ENCODE data around the gene C3orf62. TPM values are rescaled to one million over a fixed set of nuclear protein-coding genes. Genes with fewer than 3 reads are reported as not detected.

C3orf62 gene
- total RNA-seq, 1 donor from 2014 or later: 3.4 TPM

DNA sequence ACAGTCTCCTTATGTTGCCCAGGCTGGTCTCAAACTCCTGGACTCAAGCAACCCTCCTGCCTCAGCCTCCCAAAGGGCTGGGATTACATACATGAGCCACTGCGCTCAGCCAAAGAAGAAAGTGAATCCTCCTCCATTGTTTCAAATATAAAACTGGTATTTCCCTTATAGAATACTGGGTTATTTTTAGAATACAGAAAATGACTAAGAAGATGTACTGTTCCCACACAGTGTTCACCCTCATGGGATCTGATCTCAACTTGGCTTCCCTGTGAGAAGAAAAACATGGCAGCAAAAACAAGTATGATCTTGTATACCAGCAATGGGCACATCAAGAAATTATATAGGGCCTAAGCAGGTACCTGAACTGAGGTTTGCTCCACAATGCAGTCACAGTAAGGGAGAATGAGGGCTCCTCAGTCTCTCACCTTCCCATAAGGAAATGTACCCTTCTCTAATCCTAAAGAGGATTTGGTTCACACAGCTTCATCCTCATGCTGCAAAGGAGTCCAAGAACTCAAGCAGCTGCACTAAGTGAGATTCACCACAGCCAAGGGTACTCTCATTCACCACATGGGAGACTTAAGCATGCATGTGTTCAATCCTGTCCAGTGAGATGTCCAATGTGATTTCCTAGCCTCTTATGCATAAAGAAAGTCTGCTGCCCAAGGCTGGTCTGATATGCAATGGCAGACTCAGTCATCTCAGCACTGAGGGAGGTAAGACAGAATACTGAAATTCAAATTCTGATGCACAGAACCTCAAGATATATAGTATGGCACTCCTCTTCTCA, 37.1 kb upstream of the C3orf62 start:
- H3K9me3 ChIP-seq (ENCODE audit: low read depth): no peaks in the 10 kb centered on the region
- H3K36me3 ChIP-seq: no peaks in the 10 kb centered on the region
- TF ChIP-seq EZH2 (IDR thresholded peaks at IDR 0.05) (no peak), EZH2phosphoT487 (IDR thresholded peaks at IDR 0.05) (no peak)
- TF ChIP-seq, protein P1, sequence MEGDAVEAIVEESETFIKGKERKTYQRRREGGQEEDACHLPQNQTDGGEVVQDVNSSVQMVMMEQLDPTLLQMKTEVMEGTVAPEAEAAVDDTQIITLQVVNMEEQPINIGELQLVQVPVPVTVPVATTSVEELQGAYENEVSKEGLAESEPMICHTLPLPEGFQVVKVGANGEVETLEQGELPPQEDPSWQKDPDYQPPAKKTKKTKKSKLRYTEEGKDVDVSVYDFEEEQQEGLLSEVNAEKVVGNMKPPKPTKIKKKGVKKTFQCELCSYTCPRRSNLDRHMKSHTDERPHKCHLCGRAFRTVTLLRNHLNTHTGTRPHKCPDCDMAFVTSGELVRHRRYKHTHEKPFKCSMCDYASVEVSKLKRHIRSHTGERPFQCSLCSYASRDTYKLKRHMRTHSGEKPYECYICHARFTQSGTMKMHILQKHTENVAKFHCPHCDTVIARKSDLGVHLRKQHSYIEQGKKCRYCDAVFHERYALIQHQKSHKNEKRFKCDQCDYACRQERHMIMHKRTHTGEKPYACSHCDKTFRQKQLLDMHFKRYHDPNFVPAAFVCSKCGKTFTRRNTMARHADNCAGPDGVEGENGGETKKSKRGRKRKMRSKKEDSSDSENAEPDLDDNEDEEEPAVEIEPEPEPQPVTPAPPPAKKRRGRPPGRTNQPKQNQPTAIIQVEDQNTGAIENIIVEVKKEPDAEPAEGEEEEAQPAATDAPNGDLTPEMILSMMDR (IDR thresholded peaks at IDR 0.05): no peak
- Mint-ChIP-seq H3K4me1 (no peaks in the 10 kb centered on the region), H3K27me3 (ENCODE audit: insufficient read depth, low read depth) (no peaks in the 10 kb centered on the region), H3K9me3 (no peaks in the 10 kb centered on the region), H3K4me3 (no peak overlapping the region), H3K27ac (no peak overlapping the region), H3K36me3 (peaks cover 21% of the 10 kb centered on the region)
- H2AFZ ChIP-seq (replicated peaks): no peak overlapping the region
- no peak overlapping the region for H3K4me3 ChIP-seq
- H4K20me1 ChIP-seq (ENCODE audit: low read depth): no peaks in the 10 kb centered on the region
- H3K4me1 ChIP-seq: no peaks in the 10 kb centered on the region
- no peak overlapping the region for H3K27ac ChIP-seq
- H3K27me3 ChIP-seq: no peaks in the 10 kb centered on the region
- DNase-seq (ENCODE audit: low spot score): no peak
- no peak overlapping the region for H3K9ac ChIP-seq
- no peaks in the 10 kb centered on the region for H3F3A ChIP-seq (ENCODE audit: low read depth)
- H3K4me2 ChIP-seq: no peak overlapping the region
- H3K79me2 ChIP-seq (ENCODE audit: low read depth): no peaks in the 10 kb centered on the region

DNA sequence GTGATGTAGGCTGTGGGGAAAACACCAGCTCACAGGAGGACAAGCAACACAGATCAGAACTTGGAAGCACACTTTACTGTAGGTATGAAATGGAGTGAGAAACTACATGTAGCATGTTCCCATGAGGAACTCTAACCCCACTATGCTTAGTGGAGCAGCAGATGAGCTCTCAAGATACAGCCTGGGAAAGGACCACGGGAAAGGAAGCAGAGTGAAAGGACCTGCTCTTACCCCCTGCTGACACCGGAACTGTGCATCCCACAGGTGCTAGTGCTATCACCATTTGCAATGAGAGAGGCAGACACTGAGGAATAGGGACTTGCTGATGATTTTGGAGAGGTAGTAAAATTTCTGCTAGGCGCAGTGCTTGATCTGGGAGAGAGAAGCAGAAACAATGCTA, 34.3 kb upstream of the C3orf62 start:
- DNase-seq (ENCODE audit: low spot score): no peak
- Mint-ChIP-seq H3K27ac (no peak overlapping the region), H3K27me3 (ENCODE audit: insufficient read depth, low read depth) (no peaks in the 10 kb centered on the region), H3K36me3 (peaks cover 22% of the 10 kb centered on the region), H3K4me1 (no peaks in the 10 kb centered on the region), H3K9me3 (no peaks in the 10 kb centered on the region), H3K4me3 (no peak overlapping the region)
- H3K79me2 ChIP-seq (ENCODE audit: low read depth): no peaks in the 10 kb centered on the region
- no peaks in the 10 kb centered on the region for H4K20me1 ChIP-seq (ENCODE audit: low read depth)
- TF ChIP-seq, protein P1 (IDR thresholded peaks at IDR 0.05): no peak
- TF ChIP-seq EZH2phosphoT487 (IDR thresholded peaks at IDR 0.05) (no peak), EZH2 (IDR thresholded peaks at IDR 0.05) (no peak)
- no peak overlapping the region for H3K9ac ChIP-seq
- no peaks in the 10 kb centered on the region for H3K9me3 ChIP-seq (ENCODE audit: low read depth)
- no peaks in the 10 kb centered on the region for H3F3A ChIP-seq (ENCODE audit: low read depth)
- no peaks in the 10 kb centered on the region for H3K36me3 ChIP-seq
- H3K4me3 ChIP-seq: no peak overlapping the region
- H3K4me2 ChIP-seq: no peak overlapping the region
- no peaks in the 10 kb centered on the region for H3K27me3 ChIP-seq
- H3K4me1 ChIP-seq: no peaks in the 10 kb centered on the region
- H2AFZ ChIP-seq (replicated peaks): no peak overlapping the region
- no peak overlapping the region for H3K27ac ChIP-seq

DNA sequence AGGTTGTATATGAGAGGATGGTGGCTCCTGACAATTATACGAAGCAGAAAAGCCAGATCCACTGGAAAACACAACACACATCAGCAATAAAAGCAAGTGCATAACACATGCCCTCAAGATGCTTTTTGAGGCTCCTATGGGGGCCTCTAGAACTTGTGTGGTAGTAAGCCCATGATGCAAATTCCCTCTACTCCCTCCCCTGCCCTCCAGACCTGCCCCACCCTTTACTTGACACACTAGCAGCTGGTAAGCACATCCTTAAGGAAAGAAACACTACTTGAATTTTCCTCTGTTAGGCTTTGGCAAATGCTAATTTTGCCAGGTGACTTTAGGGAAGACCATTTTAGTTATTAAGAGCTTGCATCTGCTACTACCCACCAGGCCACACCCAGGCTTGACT, 33.6 kb upstream of the C3orf62 start:
- Histone ChIP-seq H3K27me3 (no peaks in the 10 kb centered on the region), H3K4me1 (no peaks in the 10 kb centered on the region), H4K20me1 (ENCODE audit: low read depth) (no peaks in the 10 kb centered on the region), H3K4me2 (no peak overlapping the region), H3K27ac (no peak overlapping the region), H3K79me2 (ENCODE audit: low read depth) (no peaks in the 10 kb centered on the region), H3K9ac (no peak overlapping the region), H3F3A (ENCODE audit: low read depth) (no peaks in the 10 kb centered on the region), H3K36me3 (no peaks in the 10 kb centered on the region), H2AFZ (replicated peaks) (no peak overlapping the region), H3K4me3 (no peak overlapping the region), H3K9me3 (ENCODE audit: low read depth) (no peaks in the 10 kb centered on the region)
- Mint-ChIP-seq H3K4me3 (no peak overlapping the region), H3K9me3 (no peaks in the 10 kb centered on the region), H3K4me1 (no peaks in the 10 kb centered on the region), H3K27ac (no peak overlapping the region), H3K36me3 (peaks cover 23% of the 10 kb centered on the region), H3K27me3 (ENCODE audit: insufficient read depth, low read depth) (no peaks in the 10 kb centered on the region)
- TF ChIP-seq EZH2phosphoT487 (IDR thresholded peaks at IDR 0.05) (no peak), EZH2 (IDR thresholded peaks at IDR 0.05) (no peak)
- TF ChIP-seq, protein P1 (IDR thresholded peaks at IDR 0.05): no peak
- DNase-seq (ENCODE audit: low spot score): no peak
